GM19324 (cell line): Measurements from ENCODE around the gene TNC.

Source experiments
- ATAC-seq: cut with Tn5 transposase; IDR thresholded peaks from one replicate; pipeline ENCODE4 v1.9.1; 2021; ENCODE audit warnings: mild to moderate bottlenecking, moderate library complexity; ENCODE audit not compliant: unreplicated experiment, low FRiP score

The TNC gene

DNA sequence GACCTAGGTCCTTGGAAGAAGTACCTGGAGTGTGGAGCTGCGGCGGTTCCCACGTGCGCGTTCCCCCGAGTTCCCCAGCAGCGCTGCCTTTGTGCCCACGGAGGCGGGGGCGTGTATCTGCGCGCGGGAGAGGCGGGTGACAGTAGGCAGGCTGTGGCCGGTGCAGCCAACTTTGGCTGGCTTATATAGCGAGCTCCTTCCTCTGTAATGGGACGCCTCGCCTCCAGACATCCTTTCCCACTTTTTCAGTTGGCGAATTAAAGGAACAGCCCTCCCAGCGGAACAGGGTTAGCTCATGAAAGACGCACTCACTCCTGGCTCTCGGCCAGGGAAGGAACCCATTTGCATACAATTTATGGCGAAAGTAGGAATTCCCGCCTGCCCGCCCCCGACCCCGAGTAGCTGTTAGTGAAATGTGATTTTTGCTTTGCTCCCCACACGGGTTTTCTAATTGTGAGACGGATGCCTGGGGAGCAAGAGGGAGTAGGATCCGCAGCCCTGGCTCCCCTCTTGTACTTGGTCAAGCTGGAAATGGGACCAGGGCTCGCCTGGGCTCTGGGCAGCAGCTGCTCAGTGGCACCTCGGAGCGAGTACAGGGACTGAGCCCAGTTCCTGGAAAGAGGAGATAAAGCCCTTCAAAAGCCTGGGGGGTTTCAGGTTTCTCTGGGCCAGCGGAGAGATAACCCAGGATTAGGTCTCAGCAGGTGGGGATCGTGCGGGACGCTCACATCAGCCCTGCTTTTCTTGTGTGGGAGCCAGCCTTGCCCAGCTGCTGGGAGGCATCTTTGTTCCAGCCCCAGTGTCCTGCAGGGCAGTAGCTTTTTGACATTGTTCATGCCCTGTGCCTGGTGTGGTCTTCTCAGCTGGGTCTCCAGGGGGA is at the start of gene TNC:
TNC (minus strand) TSS at position 159 of the 880 bp plus-strand sequence. CDS start 27,139 bp downstream, outside the sequence.
- ATAC-seq: no peak

DNA sequence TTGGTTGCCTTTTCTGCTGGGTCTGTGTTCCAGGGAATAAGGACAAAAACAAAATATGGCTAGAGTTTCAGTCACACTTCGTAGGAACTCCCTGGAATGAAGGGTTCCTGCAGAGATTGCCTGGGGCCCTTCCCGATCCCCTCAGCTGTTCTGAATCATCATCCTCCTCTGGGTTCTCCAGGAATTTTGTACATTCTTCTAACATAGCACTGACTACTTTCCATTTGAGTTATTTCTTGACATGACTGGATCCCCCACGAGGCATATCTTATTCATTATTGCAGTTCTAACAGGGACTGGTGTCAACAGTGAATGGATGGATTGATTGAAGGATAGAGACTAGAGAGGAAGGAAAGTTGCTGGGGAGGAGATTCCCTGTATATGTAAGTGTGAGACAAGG is 49.2 kb upstream of the TNC start:
- ATAC-seq: no peak

DNA sequence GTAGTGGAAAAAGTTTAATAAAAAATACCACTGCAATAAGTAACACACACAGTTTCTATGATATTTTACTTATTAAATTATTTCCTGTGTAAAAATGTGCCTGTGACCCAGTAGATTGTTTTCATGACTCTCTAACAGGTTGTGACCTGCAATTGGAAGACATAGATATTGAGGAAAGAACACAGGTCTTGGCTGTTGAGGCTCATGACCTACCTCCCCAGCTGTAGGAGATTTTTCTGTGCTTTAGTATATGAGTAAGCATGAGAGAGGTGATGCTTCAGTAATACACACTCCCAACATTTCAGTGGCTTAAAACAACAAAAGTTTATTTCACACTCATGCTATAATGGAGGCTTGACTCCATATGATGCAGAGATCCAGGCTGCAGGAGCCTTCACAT is 47.3 kb upstream of the TNC start:
- ATAC-seq: no peak

DNA sequence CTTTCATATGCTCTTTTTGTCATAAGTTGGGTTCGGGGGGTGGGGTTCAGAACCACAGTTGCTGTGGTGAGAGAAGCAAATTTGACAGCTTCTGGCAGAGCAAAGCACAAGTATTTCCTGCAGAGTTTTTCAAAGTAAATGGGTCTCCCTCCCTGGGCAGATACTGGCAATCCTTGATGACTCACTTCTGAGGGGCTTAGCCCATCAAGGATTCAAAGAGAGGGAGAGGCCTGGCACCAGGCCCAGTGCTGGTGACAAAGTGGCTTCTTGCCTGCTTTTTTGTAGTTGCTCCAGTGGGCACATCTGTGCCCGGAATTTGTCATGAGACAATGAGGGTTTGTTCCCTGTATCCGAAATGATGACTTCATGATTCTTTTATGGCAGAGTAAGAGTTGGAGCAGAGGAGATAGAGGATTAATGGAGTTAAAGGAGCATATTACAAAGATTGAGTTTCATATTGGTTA is 46.6 kb upstream of the TNC start:
- ATAC-seq: no peak

DNA sequence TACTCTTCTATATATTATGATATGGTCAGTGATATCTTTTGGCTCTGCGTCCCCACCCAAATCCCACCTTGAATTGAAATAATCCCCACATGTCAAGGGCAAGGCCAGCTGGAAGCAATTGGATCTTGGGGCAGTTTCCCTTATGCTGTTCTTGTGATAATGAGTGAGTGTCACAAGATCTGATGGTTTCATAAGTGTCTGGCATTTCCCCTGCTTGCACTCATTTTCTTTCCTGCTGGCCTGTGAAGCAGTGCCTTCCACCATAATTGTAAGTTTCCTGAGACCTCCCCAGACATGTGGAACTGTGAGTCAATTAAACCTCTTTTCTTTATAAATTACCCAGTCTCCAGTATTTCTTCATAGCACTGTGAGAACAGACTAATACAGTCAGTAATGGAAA is 45.0 kb upstream of the TNC start:
- no peak for ATAC-seq

DNA sequence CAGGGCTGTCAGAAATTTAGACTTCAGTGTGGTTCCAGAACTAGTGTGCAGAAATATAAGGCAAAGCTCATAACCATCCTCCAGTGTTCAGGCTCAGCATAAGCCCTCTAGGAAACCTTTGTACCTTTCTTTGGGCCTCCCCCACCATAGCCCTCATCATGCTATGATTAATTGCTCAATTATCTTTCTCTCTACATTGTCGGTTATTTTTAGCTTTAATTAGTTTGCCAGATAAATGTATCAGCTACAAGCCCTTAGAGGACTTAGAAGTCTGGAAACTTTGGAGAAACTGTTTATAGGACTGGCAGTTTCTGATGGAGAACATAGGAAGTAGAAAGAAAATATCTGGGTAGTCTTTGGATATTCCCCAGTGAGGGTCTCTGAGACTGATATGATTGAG is 43.5 kb upstream of the TNC start:
- no peak for ATAC-seq

DNA sequence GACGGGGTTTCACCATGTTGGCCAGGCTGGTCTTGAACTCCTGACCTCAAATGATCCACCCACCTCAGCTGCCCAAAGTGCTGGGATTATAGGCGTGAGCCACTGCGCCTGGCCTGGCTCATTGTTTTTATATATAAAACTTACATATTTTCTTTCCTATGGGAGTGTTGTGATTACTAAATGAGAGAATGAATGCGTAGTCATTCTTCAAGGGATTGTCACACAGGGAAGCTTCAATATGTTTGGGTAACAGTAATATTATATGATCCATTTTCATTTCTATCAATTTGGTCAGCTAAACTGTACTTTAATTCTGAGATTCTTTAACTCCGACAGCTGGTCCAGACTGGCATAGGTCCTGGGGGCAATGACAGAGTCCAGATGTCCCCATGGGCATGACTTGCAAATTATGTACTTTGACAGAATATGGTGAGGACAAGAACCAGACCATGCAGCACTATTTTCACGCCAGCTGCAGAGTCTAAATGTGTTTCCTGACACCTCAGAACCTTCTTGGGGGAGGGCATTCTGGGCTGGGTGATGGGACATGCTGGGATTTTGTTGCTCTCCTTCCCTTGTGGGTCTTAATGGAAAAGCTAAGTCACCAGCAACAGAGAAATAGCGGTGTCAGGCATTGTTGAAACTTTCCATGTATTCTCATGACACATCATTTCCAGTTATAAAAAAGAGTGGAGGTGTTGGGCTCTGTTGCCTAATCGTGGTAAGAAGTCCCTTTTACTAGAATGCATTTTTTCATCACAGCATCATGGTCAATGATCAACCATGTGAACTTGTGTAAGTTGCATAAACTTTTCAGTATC is 40.9 kb upstream of the TNC start:
- no peak for ATAC-seq

DNA sequence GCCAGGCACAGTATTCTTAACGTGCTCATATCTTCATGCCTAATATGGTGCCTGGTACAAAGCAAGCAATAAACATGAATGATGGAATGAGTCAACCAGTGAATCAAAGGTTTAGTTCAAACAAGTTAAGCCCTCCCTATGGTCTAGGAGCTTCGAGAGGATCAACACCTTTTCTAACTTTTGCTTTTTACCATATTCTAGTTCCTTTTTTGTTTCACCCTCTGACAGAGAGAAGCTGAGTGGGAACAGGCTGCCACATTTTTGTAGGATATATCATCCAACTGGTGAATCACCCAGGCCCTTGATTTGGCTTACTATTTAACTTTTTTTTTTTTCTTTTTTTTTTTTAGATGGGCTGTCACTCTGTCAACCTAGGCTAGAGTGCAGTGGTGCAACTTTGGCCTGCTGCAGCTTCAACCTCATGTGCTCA is 39.3 kb upstream of the TNC start:
- ATAC-seq: no peak

DNA sequence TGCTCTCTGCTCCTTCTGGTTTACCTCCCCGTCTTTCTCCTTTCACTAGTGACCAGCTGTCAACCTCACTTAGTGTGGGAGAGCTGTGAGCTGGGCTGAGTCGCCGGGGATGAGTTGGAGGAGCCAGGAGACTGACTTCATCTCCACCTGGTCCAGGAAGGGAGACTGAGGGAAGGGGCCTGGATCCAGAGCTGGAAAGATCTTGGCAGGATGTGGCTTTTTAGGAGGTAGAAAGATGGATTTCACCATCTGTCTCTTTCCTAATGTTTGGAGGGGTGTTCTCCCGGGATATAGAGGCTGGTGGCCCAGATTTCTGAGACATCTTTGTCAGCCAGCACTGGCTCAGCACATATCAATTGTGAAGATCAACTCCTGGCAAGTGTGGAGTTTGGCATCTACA is 37.1 kb upstream of the TNC start:
- ATAC-seq: no peak

DNA sequence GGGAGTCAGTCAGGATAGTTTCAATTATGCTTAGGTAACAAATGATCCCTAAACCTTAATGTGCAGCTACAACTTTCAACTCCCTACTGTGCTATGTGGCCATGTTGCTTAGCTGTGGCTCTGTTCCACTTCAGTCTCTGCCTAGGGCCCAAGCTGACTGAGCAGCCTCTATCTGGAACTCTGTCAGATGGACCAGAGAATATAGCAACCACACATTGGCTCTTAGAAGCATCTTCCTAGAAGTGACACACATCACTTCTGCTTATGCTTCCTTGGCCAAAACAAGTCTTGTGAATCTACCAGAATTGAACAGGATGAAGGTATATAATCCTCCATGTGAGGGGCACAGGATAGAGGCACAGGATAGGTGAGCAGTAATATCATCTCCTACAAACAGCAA is 36.7 kb upstream of the TNC start:
- no peak for ATAC-seq

DNA sequence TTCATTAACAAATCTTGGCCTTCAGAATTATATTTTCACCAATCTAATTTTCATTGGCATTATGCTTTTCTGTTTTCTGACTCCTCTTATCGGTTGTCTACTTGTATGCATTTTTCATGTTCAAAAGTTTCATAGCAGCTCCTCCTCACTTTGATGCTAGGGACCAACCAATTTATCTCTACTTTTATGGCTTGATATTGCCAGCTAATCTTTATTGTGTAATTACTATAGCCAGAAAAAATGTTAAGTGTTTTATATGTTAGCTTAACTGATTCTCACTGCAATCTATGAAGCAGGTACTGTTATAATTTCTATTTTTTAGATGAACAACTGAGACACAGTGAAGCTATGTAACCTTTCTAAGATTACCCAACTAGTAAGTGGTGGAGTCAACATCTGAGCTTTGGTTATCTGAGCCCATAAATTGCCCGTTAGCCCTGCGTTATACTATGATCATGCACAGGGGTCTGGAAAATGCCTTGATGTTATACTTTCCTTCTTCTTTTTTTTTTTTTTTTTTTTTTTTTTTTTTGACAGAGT is 34.4 kb upstream of the TNC start:
- no peak for ATAC-seq

DNA sequence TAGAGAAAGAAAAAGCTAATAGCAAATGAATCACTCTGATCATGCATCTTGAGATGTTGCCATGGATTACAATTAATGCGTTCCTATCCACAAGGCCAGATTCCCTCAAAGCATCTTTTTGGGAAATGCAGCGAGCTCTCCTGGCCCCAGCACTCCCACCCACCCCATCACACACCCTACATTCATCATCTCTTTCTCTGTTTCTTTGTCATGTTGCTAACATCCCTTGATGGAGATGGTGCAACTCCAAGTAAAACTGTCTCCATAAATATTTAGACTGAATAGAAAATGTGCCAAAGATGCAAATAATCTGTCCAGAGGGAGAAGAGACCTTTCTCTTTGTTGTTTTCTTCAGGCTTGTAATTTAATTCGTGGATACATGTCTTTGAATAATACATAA is 30.8 kb upstream of the TNC start:
- no peak for ATAC-seq

DNA sequence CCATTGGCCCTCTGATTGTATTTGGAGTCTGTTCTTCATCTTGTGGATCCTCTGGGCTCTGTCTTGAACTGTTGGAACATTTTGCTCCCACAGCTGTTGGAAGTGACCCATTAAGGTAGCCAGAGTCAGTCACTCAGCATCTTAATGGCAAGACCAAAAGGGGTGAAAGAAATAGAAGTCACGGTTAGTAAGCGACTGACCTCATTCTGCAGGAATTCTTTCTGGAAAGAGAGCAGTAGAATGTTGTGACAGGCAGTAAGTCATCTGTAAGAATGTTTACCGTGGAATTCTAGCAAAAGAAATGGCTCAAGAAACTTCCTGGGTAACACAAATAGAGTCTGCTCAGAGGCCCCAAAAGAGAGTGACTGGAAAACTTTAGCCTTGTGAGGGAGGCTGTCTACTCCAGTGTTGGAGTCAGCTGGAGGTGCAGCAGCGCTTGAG is 28.6 kb upstream of the TNC start:
- ATAC-seq: no peak

DNA sequence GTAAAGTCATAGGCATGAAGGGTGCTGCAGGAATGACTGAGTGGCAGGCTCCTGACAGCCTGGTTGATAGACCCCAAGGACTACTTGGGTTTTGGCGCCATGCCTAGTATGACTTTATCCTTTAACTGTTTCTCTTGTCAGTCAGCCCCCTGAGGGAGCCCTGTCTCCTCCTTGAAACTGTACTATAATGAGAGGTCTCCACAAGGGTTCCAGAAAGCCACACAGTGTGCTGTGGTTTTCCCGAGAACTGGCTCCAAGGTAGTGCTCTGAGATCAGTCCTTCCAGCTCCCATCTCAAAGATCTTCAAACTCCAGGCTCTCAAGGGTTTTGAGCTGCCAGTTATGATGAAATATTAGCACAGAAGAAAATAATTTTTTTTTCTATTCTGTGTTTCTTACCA is 26.7 kb upstream of the TNC start:
- no peak for ATAC-seq

DNA sequence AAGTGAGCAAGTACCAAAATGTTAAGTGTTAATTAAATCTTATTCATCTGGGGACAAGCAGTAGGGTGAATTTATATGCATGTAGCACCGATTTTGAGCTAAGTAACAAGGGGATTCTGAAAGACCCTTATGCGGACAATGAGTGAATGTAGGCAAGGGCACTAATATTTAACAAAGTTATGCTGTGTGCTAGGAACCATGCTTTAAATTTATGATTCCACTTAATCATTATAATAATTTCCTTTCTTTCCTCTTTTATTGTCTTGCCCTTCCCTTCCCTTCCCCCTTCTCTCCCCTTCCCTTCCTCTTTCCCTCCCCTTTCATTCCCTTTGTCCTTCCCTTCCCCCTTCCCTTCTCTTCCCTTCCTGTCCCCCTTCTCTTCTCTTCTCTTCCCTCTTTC is 25.7 kb upstream of the TNC start:
- no peak for ATAC-seq

DNA sequence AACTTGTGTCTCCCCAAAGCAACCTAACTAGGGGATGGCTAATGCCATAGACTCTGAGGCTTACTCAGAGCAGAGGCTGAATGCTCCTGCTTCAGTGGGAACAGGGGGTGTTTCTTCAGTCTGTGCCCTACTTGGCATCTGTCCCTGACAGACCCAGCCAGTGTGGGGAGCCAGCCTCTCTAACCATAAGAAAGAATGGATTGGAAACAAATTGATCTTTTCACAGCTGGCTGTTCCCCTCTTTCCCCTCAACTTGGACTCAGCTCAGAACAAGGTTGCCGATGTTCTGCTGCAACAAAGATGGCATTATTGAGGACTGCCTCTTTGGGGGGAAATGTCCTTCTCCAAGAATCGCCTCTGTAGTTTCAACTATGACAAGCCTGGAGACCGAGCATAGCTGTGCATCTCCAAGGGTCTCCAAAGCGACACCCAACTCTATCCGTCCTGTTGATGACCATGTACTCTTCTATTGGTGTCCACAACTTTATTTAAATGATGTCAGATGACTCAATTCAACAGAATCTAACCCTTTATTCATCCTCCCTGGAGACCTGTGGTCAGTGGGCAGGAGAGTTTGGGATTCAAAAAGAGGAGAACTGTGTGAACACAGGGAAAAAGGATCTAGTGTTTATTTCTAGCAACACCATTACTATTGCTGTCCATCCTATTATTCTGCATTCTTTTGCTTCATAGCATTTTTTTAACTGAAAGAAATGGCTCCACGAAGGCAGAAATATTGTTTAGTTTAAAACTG is 24.7 kb upstream of the TNC start:
- no peak for ATAC-seq

DNA sequence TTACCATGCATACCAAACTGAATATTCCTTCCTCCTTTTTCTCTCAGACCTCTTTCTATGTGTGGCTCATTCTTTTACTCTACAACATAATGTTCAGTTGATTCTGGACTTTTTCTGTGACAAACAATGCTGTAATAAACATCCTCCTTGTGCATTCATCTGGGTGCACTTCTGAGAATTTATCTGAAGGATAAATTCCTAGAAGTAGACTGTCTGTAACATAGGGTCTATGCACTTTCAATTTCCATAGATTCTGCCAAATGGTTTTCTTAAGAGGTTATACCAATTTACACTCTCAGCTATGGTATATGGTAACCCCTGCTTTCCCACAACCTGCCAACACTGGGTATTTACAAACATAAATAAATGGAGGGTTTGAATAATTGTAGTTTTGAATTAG is 24.1 kb upstream of the TNC start:
- ATAC-seq: no peak

DNA sequence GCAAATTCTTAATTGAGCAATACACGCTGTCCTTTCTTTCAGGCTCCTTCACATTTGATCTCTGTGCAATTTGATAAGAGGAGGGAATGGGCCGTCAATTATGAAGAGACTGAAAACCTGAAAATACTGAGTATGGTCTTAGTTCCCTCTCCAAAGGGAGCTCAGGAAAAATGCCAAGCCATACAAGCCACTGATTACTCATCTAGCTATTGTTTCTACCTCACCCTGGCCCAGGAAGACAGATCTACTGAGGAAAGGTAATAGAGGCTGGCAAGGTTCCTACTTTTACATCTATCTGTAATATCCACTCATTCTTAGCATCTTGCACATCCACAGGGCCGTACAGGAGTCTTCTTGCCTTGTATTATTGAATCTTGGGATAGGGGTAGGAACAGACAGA is 23.7 kb upstream of the TNC start:
- ATAC-seq: no peak

DNA sequence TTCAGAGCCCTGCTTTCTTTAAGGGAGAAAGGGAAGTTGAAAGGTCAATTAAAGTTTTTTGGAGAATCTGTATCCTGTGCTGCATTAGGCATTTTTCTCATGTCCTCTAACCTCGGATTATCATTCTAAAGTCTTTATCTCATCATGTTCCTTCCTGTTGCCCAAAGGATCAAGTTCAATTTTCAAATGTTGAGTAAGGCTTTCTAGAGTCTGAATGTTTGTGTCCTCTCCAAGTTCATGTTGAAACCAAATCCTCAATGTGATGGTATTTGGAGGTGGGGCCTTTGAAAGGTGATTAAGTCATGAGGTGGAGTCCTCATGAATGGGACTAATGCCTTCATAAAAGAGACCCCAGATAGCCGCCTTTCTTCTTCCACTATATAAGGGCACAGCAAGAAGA is 20.2 kb upstream of the TNC start:
- no peak for ATAC-seq

DNA sequence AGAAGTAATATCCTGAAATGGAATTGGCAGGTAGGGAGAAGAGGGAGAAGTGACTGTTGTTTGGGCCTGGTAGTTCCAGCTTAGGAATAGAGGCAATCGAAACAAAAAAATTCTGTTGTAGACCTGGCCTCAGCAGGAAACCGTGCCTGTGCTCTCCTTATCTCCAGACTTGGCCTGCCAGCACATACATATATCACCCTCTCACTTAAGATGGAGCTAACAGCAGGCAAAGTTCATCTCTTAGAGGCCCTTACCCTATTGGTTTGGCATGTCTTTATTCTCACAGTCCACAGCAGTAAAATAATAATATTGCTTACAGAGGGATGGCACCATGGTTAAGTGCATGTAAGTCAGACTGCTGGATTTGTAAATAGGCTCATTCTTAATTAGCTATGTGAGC is 19.6 kb upstream of the TNC start:
- ATAC-seq: no peak
